Measurements from ENCODE around the gene IGF1R. TPM values are rescaled to one million over a fixed set of nuclear protein-coding genes. Genes with fewer than 3 reads are reported as not detected.

The IGF1R gene
- total and polyA plus RNA-seq, 2 of the 13 experiments (the other 11 are each of a cell fraction or from before 2014, with no cell fraction given): 15.9 to 18.4 TPM

DNA sequence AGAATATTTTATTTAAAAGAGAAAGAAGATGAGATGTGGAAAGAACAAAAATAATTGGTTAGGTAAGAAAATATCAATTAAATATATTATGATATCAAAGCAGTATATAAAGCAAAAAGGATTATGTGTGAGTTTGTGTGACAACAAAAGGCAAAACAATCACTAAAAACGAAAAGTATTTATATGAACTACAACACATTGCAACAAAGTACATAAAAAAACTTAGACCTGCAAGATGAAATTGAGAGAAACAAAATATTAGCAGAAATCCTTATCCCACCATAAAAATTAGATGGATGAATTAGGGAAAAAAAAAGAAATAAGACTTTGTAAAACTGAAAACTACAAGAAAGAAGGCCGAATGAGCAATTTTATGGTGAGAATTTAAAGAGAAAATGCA, 27.3 kb upstream of the IGF1R start:
- in situ Hi-C loops (cut with HindIII; ENCODE audit: extremely low pct_ligation_motif_present, low pct_unique_long_range_greater_than_20kb) (no loop called here), intact Hi-C loops (cut with micrococcal nuclease; ENCODE audit: unreplicated experiment) (no loop called here)
- BruUV-seq (replicated peaks): no TSS peak
- Histone ChIP-seq H3K4me1 (ENCODE audit: insufficient read depth, low read length) (peaks cover 13% of the 10 kb centered on the region), H3K36me3 (replicated peaks in 1 of 2; ENCODE audit: control insufficient read depth in 1 of 2, insufficient read depth in 2 of 2, low read length in 2 of 2) (no peaks in the 10 kb centered on the region), H3K27me3 (ENCODE audit: control insufficient read depth in 1 of 2, insufficient read depth in 2 of 2, low read length in 2 of 2) (peaks cover 1 to 17% of the 10 kb centered on the region in 2 experiments), H3K4me2 (ENCODE audit: low read depth, low read length) (no peak overlapping the region), H4K20me1 (ENCODE audit: insufficient read depth, low read length) (no peaks in the 10 kb centered on the region), H3K79me2 (ENCODE audit: insufficient read depth, low read length) (no peaks in the 10 kb centered on the region), H3K9ac (ENCODE audit: insufficient read depth, low read depth, low read length) (no peak overlapping the region), H3K9me3 (ENCODE audit: low read length) (no peaks in the 10 kb centered on the region), H3K4me3 (replicated peaks in 1 of 3; ENCODE audit: insufficient read depth in 1 of 3, low read depth in 2 of 3, low read length in 3 of 3) (no peak overlapping the region), H2AFZ (ENCODE audit: low read length) (no peak overlapping the region), H3K27ac (ENCODE audit: extremely low read length, insufficient read depth, low read length) (no peak overlapping the region)
- DNase-seq (ENCODE audit: low spot score) (no peak), ATAC-seq (no peak), FAIRE-seq (no peak)
- TF ChIP-seq CBX2 (IDR thresholded peaks at IDR 0.05; ENCODE audit: low read depth, low read length) (peak; percentile 59), CBX2 (CRISPR knock-in tag; IDR thresholded peaks at IDR 0.05; ENCODE audit: low read depth) (no peak), TMF1 (CRISPR knock-in tag; IDR thresholded peaks at IDR 0.05; ENCODE audit: low read depth) (no peak), ZNF891 (CRISPR knock-in tag; IDR thresholded peaks at IDR 0.05) (no peak)
- CTCF ChIA-PET (ENCODE audit: low intra/inter-chr PET ratio, low total read pairs): no interaction called here
- WGBS (ENCODE audit: low lambda C conversion rate): 1% methylated on average over 2 of the region's 2 CpGs
- POLR2A ChIA-PET: no interaction called here

DNA sequence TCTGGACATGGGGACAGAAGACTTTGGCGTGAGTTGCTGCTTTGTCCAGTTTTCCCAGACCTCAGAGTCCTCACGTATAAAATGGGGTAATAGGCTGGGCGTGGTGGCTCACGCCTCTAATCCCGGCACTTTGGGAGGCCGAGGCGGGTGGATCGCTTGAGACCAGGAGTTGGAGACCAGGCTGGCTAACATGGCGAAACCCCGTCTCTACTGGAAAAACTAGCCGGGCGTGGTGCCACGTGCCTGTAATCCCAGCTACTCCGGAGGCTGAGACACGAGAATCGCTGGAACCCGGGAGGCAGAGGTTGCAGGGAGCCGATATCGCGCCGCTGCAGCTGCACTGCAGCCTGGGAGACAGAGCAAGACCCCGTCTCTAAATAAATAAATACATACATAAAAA, 22.7 kb upstream of the IGF1R start:
- ATAC-seq: no peak
- BruUV-seq (replicated peaks): no TSS peak
- FAIRE-seq: no peak
- TF ChIP-seq JARID2 (CRISPR knock-in tag; IDR thresholded peaks at IDR 0.05; ENCODE audit: insufficient replicate concordance) (no peak), HNRNPL (IDR thresholded peaks at IDR 0.05; ENCODE audit: low read depth, low read length) (no peak), GPN1 (CRISPR knock-in tag; IDR thresholded peaks at IDR 0.05; ENCODE audit: borderline replicate concordance) (no peak)
- TF ChIP-seq, protein P1, sequence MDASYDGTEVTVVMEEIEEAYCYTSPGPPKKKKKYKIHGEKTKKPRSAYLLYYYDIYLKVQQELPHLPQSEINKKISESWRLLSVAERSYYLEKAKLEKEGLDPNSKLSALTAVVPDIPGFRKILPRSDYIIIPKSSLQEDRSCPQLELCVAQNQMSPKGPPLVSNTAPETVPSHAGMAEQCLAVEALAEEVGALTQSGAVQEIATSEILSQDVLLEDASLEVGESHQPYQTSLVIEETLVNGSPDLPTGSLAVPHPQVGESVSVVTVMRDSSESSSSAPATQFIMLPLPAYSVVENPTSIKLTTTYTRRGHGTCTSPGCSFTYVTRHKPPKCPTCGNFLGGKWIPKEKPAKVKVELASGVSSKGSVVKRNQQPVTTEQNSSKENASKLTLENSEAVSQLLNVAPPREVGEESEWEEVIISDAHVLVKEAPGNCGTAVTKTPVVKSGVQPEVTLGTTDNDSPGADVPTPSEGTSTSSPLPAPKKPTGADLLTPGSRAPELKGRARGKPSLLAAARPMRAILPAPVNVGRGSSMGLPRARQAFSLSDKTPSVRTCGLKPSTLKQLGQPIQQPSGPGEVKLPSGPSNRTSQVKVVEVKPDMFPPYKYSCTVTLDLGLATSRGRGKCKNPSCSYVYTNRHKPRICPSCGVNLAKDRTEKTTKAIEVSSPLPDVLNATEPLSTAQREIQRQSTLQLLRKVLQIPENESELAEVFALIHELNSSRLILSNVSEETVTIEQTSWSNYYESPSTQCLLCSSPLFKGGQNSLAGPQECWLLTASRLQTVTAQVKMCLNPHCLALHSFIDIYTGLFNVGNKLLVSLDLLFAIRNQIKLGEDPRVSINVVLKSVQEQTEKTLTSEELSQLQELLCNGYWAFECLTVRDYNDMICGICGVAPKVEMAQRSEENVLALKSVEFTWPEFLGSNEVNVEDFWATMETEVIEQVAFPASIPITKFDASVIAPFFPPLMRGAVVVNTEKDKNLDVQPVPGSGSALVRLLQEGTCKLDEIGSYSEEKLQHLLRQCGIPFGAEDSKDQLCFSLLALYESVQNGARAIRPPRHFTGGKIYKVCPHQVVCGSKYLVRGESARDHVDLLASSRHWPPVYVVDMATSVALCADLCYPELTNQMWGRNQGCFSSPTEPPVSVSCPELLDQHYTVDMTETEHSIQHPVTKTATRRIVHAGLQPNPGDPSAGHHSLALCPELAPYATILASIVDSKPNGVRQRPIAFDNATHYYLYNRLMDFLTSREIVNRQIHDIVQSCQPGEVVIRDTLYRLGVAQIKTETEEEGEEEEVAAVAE (CRISPR knock-in tag; IDR thresholded peaks at IDR 0.05; ENCODE audit: borderline replicate concordance): no peak
- no peak overlapping the region for H2AFZ ChIP-seq (ENCODE audit: low read length)
- intact Hi-C loops (cut with micrococcal nuclease; ENCODE audit: unreplicated experiment) (no loop called here), in situ Hi-C loops (cut with HindIII; ENCODE audit: extremely low pct_ligation_motif_present, low pct_unique_long_range_greater_than_20kb) (no loop called here)
- no peaks in the 10 kb centered on the region for H3K36me3 ChIP-seq (replicated peaks in 1 of 2; ENCODE audit: control insufficient read depth in 1 of 2, insufficient read depth in 2 of 2, low read length in 2 of 2)
- CTCF ChIA-PET (ENCODE audit: low intra/inter-chr PET ratio, low total read pairs): no interaction called here
- H3K27me3 ChIP-seq (ENCODE audit: control insufficient read depth in 1 of 2, insufficient read depth in 2 of 2, low read length in 2 of 2): peaks cover 1 to 27% of the 10 kb centered on the region in 2 experiments
- no peaks in the 10 kb centered on the region for H3K79me2 ChIP-seq (ENCODE audit: insufficient read depth, low read length)
- no peaks in the 10 kb centered on the region for H4K20me1 ChIP-seq (ENCODE audit: insufficient read depth, low read length)
- no peaks in the 10 kb centered on the region for H3K4me1 ChIP-seq (ENCODE audit: insufficient read depth, low read length)
- no peak for DNase-seq (ENCODE audit: low spot score)
- no peak overlapping the region for H3K4me2 ChIP-seq (ENCODE audit: low read depth, low read length)
- POLR2A ChIA-PET: no interaction called here
- no peaks in the 10 kb centered on the region for H3K9me3 ChIP-seq (ENCODE audit: low read length)
- no peak overlapping the region for H3K4me3 ChIP-seq (replicated peaks in 1 of 3; ENCODE audit: insufficient read depth in 1 of 3, low read depth in 2 of 3, low read length in 3 of 3)
- no peak overlapping the region for H3K27ac ChIP-seq (ENCODE audit: extremely low read length, insufficient read depth, low read length)
- 36% methylated on average over 19 of the region's 22 CpGs for WGBS (ENCODE audit: low lambda C conversion rate)
- H3K9ac ChIP-seq (ENCODE audit: insufficient read depth, low read depth, low read length): no peak overlapping the region
